DMS114 treated with DMSO at 0.1 percent for 48 hours (cell line): ENCODE measurements around the gene KATNIP.

Source experiments
- DNase-seq: peaks from one replicate; lab custom pipeline; 2025; ENCODE audit not compliant: unreplicated experiment; lab: John Stamatoyannopoulos, UW

Gene KATNIP

GRCh38 chr16:27549746-27550581, at the start of gene KATNIP, which contains the start of gene GTF3C1:
Gene KATNIP (plus strand): TSS chr16:27550144. CDS start chr16:27550171, 27 bp downstream.
Gene GTF3C1 (minus strand): TSS chr16:27549913. CDS start chr16:27549890, 23 bp downstream.
- DNase-seq, result peak; percentile 93

GRCh38 chr16:27500801-27501200, 49.1 kb upstream of the KATNIP start:
- DNase-seq, result no peak

- no peak for DNase-seq
Measured at GRCh38 chr16:27503662-27504061, 46.3 kb upstream of the KATNIP start.

GRCh38 chr16:27505297-27506236, 44.4 kb upstream of the KATNIP start:
- no peak for DNase-seq

GRCh38 chr16:27506771-27507170, 43.2 kb upstream of the KATNIP start:
- no peak for DNase-seq

GRCh38 chr16:27508476-27508875, 41.5 kb upstream of the KATNIP start:
- no peak for DNase-seq

- no peak for DNase-seq
Measured at GRCh38 chr16:27511657-27512448, 38.1 kb upstream of the KATNIP start.

GRCh38 chr16:27514806-27515205, 35.1 kb upstream of the KATNIP start:
- DNase-seq, result no peak

- no peak for DNase-seq
Measured at GRCh38 chr16:27515874-27516353, 34.0 kb upstream of the KATNIP start.

GRCh38 chr16:27516365-27516764, 33.6 kb upstream of the KATNIP start:
- DNase-seq, result no peak

GRCh38 chr16:27517664-27518063, 32.3 kb upstream of the KATNIP start:
- no peak for DNase-seq

- DNase-seq, result no peak
Measured at GRCh38 chr16:27518226-27518625, 31.7 kb upstream of the KATNIP start.

- DNase-seq, result no peak
Measured at GRCh38 chr16:27520982-27521673, 28.8 kb upstream of the KATNIP start.

- DNase-seq, result no peak
Measured at GRCh38 chr16:27522173-27522707, 27.7 kb upstream of the KATNIP start.

GRCh38 chr16:27526180-27526579, 23.8 kb upstream of the KATNIP start:
- no peak for DNase-seq

- no peak for DNase-seq
Measured at GRCh38 chr16:27528294-27528693, 21.6 kb upstream of the KATNIP start.

GRCh38 chr16:27529962-27530361, 20.0 kb upstream of the KATNIP start:
- DNase-seq, result no peak

- no peak for DNase-seq
Measured at GRCh38 chr16:27531186-27531585, 18.8 kb upstream of the KATNIP start.

- no peak for DNase-seq
Measured at GRCh38 chr16:27531826-27532800, 17.8 kb upstream of the KATNIP start.
